Thyroid gland (tissue), 4 donors: Measurements from ENCODE around the gene TERF2IP.

ENCODE experiments used
- CTCF ChIP-seq, 6 experiments: fragments of 200-600 bp in 3 of 6; fragments of 450-650 bp in 3 of 6; sonication (generic) in 3 of 6; IDR thresholded peaks; one replicate each; pipeline ENCODE4 v1.5.1; 2016 to 2019; ENCODE audit warnings: antibody characterized with exemption in 6 of 6, mild to moderate bottlenecking in 2 of 6, inconsistent platforms in 1 of 6, moderate library complexity in 1 of 6
- POLR2A ChIP-seq, 2 donors: fragments of 450-650 bp; IDR thresholded peaks; one replicate each; pipeline ENCODE4 v1.6.1; 2017; ENCODE audit warnings: antibody characterized with exemption in 2 of 2, mild to moderate bottlenecking in 2 of 2, moderate library complexity in 1 of 2

GRCh38 chr16:75697571-75697970, 50.0 kb downstream of the TERF2IP start:
- TF ChIP-seq CTCF (IDR thresholded peaks at IDR 0.05) (no peak), POLR2A (IDR thresholded peaks at IDR 0.05) (no peak)
